Measurements from ENCODE around the gene GLCE.
"Not testable (repeated sequence)": the region's sequence is repeated elsewhere in the genome, so short reads cannot be mapped to it uniquely, and the experiment has no call there.

GLCE gene

GRCh38 chr15:69168361-69168760 is 7.9 kb downstream of the GLCE start:
- H3K4me1 ChIP-seq (ENCODE audit: control insufficient read depth in 1 of 2, insufficient read depth in 2 of 2, low read length in 2 of 2); H3K4ac ChIP-seq (ENCODE audit: low read depth, low read length); H2BK12ac ChIP-seq (ENCODE audit: low read length); H4K8ac ChIP-seq (ENCODE audit: low read depth, low read length); H3K9me3 ChIP-seq (ENCODE audit: insufficient read depth, low read depth, low read length); H3K79me2 ChIP-seq (ENCODE audit: control insufficient read depth, insufficient read depth, low read length, poor library complexity); H2AK5ac ChIP-seq (ENCODE audit: low read length); DNase-seq; H4K91ac ChIP-seq (ENCODE audit: low read depth, low read length); H3K14ac ChIP-seq (ENCODE audit: low read length); H3K79me1 ChIP-seq (ENCODE audit: low read length); H3K18ac ChIP-seq (ENCODE audit: low read length); H3K36me3 ChIP-seq (ENCODE audit: control insufficient read depth in 1 of 2, insufficient read depth in 2 of 2, low read length in 2 of 2); H3K9ac ChIP-seq (ENCODE audit: low read length); H3K4me2 ChIP-seq (ENCODE audit: low read length); H3K23ac ChIP-seq (ENCODE audit: low read length); H2AFZ ChIP-seq (ENCODE audit: insufficient read depth, low read length, poor library complexity); H3K27ac ChIP-seq (ENCODE audit: low read depth, low read length); H2BK120ac ChIP-seq (ENCODE audit: insufficient read depth, low read length, poor library complexity); H3K27me3 ChIP-seq (ENCODE audit: insufficient read depth, low read length); H4K12ac ChIP-seq (ENCODE audit: low read depth, low read length); H3K4me3 ChIP-seq (ENCODE audit: low read depth, low read length); H2BK5ac ChIP-seq (ENCODE audit: low read depth, low read length, poor library complexity): not testable (repeated sequence)
- WGBS (ENCODE audit: extremely low coverage, insufficient coverage, insufficient read length): no CpG with 5 or more reads among the region's 7 CpGs

DNA sequence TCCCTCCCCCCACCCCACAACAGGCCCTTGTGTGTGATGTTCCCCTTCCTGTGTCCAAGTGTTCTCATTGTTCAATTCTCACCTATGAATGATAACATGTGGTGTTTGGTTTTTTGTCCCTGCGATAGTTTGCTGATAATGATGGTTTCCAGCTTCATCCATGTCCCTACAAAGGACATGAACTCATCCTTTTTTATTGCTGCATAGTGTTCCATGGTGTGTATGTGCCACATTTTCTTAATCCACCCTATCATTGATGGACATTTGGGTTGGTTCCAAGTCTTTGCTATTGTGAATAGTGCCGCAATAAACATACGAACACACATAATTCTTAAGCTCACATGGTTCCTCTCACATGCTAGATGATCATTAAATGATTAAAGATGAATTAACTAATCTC is 9.1 kb downstream of the GLCE start:
- H3K9me3 ChIP-seq (ENCODE audit: insufficient read depth, low read depth, low read length); H3K14ac ChIP-seq (ENCODE audit: low read length); H3K27me3 ChIP-seq (ENCODE audit: insufficient read depth, low read length); H3K79me1 ChIP-seq (ENCODE audit: low read length); DNase-seq; H3K4ac ChIP-seq (ENCODE audit: low read depth, low read length); H2BK120ac ChIP-seq (ENCODE audit: insufficient read depth, low read length, poor library complexity); H4K91ac ChIP-seq (ENCODE audit: low read depth, low read length); H3K18ac ChIP-seq (ENCODE audit: low read length); H3K9ac ChIP-seq (ENCODE audit: low read length); H3K4me1 ChIP-seq (ENCODE audit: control insufficient read depth in 1 of 2, insufficient read depth in 2 of 2, low read length in 2 of 2); H3K36me3 ChIP-seq (ENCODE audit: control insufficient read depth in 1 of 2, insufficient read depth in 2 of 2, low read length in 2 of 2); H2BK5ac ChIP-seq (ENCODE audit: low read depth, low read length, poor library complexity); H2AK5ac ChIP-seq (ENCODE audit: low read length); H3K4me3 ChIP-seq (ENCODE audit: low read depth, low read length); H3K27ac ChIP-seq (ENCODE audit: low read depth, low read length); H2BK12ac ChIP-seq (ENCODE audit: low read length); H3K23ac ChIP-seq (ENCODE audit: low read length); H4K12ac ChIP-seq (ENCODE audit: low read depth, low read length); H3K79me2 ChIP-seq (ENCODE audit: control insufficient read depth, insufficient read depth, low read length, poor library complexity); H4K8ac ChIP-seq (ENCODE audit: low read depth, low read length); H3K4me2 ChIP-seq (ENCODE audit: low read length); H2AFZ ChIP-seq (ENCODE audit: insufficient read depth, low read length, poor library complexity): not testable (repeated sequence)
- WGBS (ENCODE audit: extremely low coverage, insufficient coverage, insufficient read length): no CpG with 5 or more reads among the region's 3 CpGs

- Histone ChIP-seq H2BK5ac (ENCODE audit: low read depth, low read length, poor library complexity) (no peak overlapping the region), H3K79me1 (ENCODE audit: low read length) (no peaks in the 10 kb centered on the region), H3K79me2 (ENCODE audit: control insufficient read depth, insufficient read depth, low read length, poor library complexity) (no peaks in the 10 kb centered on the region), H3K14ac (ENCODE audit: low read length) (no peak overlapping the region), H4K8ac (ENCODE audit: low read depth, low read length) (no peak overlapping the region), H3K4me3 (ENCODE audit: low read depth, low read length) (no peak overlapping the region), H3K36me3 (ENCODE audit: control insufficient read depth in 1 of 2, insufficient read depth in 2 of 2, low read length in 2 of 2) (no peaks in the 10 kb centered on the region), H2AK5ac (ENCODE audit: low read length) (no peak overlapping the region), H3K4ac (ENCODE audit: low read depth, low read length) (no peak overlapping the region), H2BK120ac (ENCODE audit: insufficient read depth, low read length, poor library complexity) (no peak overlapping the region), H3K9me3 (ENCODE audit: insufficient read depth, low read depth, low read length) (no peaks in the 10 kb centered on the region), H2AFZ (ENCODE audit: insufficient read depth, low read length, poor library complexity) (no peak overlapping the region), H3K9ac (ENCODE audit: low read length) (no peak overlapping the region), H2BK12ac (ENCODE audit: low read length) (no peak overlapping the region), H3K4me2 (ENCODE audit: low read length) (no peak overlapping the region), H3K27ac (ENCODE audit: low read depth, low read length) (no peak overlapping the region), H4K91ac (ENCODE audit: low read depth, low read length) (no peak overlapping the region), H3K18ac (ENCODE audit: low read length) (no peak overlapping the region), H3K27me3 (ENCODE audit: insufficient read depth, low read length) (no peaks in the 10 kb centered on the region), H3K4me1 (ENCODE audit: control insufficient read depth in 1 of 2, insufficient read depth in 2 of 2, low read length in 2 of 2) (no peaks in the 10 kb centered on the region), H4K12ac (ENCODE audit: low read depth, low read length) (no peak overlapping the region), H3K23ac (ENCODE audit: low read length) (no peak overlapping the region)
- WGBS (ENCODE audit: extremely low coverage, insufficient coverage, insufficient read length): no CpG with 5 or more reads among the region's 3 CpGs
- DNase-seq: no peak
These were observed 10.2 kb downstream of the GLCE start for GRCh38 chr15:69170597-69170996.

GRCh38 chr15:69172847-69173246 is 12.4 kb downstream of the GLCE start:
- no peaks in the 10 kb centered on the region for H3K27me3 ChIP-seq (ENCODE audit: insufficient read depth, low read length)

More at GRCh38 chr15:69172847-69173246, 12.4 kb downstream of the GLCE start:
- Histone ChIP-seq H2BK5ac (ENCODE audit: low read depth, low read length, poor library complexity) (no peak overlapping the region), H3K4me1 (ENCODE audit: control insufficient read depth in 1 of 2, insufficient read depth in 2 of 2, low read length in 2 of 2) (no peaks in the 10 kb centered on the region), H3K18ac (ENCODE audit: low read length) (no peak overlapping the region), H2BK12ac (ENCODE audit: low read length) (no peak overlapping the region), H3K9me3 (ENCODE audit: insufficient read depth, low read depth, low read length) (no peaks in the 10 kb centered on the region), H3K27ac (ENCODE audit: low read depth, low read length) (no peak overlapping the region), H3K4me2 (ENCODE audit: low read length) (no peak overlapping the region), H3K9ac (ENCODE audit: low read length) (no peak overlapping the region), H3K14ac (ENCODE audit: low read length) (no peak overlapping the region), H4K12ac (ENCODE audit: low read depth, low read length) (no peak overlapping the region), H3K79me2 (ENCODE audit: control insufficient read depth, insufficient read depth, low read length, poor library complexity) (no peaks in the 10 kb centered on the region), H4K8ac (ENCODE audit: low read depth, low read length) (no peak overlapping the region), H3K36me3 (ENCODE audit: control insufficient read depth in 1 of 2, insufficient read depth in 2 of 2, low read length in 2 of 2) (no peaks in the 10 kb centered on the region), H4K91ac (ENCODE audit: low read depth, low read length) (no peak overlapping the region), H2AFZ (ENCODE audit: insufficient read depth, low read length, poor library complexity) (no peak overlapping the region), H3K4ac (ENCODE audit: low read depth, low read length) (no peak overlapping the region), H3K23ac (ENCODE audit: low read length) (no peak overlapping the region), H2AK5ac (ENCODE audit: low read length) (no peak overlapping the region), H2BK120ac (ENCODE audit: insufficient read depth, low read length, poor library complexity) (no peak overlapping the region), H3K79me1 (ENCODE audit: low read length) (no peaks in the 10 kb centered on the region), H3K4me3 (ENCODE audit: low read depth, low read length) (no peak overlapping the region)
- no peak for DNase-seq
- WGBS (ENCODE audit: extremely low coverage, insufficient coverage, insufficient read length): 100% methylated on average over 2 of the region's 2 CpGs
